ENCODE results near the gene MAP3K3. TPM values are rescaled to one million over a fixed set of nuclear protein-coding genes. Genes with fewer than 3 reads are reported as not detected.

MAP3K3 gene
- total RNA-seq, 1 experiment from 2014 or later: 14.1 TPM

DNA sequence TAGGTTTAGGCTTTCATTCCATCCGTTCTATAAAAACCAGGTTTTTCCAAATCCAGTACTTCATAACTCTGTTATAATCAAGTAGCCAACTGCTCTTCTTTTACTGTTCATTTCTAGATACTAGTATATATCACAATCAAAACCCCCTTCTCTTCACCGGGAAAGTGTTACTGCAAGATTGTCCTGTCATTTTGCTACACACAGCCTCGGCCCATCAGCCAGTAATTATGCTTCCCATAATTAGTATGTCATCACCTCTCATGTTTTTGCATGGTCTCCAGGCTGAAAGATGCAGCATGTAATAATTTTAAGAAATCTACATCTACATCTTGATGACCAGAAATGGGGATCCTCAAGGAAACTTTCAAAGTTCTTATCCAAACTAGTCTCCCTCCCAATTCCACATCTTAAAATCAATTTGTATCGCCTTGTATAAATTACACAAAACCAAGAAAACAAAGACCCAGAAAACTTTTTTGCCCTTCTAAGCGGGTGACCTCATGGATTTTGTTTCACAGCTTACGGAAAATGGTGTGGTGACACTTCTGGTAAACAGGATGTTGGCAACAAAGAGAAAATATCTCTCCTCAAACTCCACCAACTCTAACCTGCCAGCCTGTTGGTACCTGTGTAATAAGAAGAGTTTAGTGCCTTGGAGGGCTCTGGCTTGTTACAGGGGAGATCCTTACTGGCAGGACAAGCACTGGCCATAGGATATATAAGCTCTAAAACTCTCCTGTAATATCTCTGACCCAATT is 12.2 kb upstream of the MAP3K3 start:
- POLR2A ChIA-PET (ENCODE audit: unreplicated experiment): no interaction called here
- no peaks in the 10 kb centered on the region for H3K79me2 ChIP-seq (ENCODE audit: low read depth)
- intact Hi-C loops (cut with micrococcal nuclease; ENCODE audit: unreplicated experiment): loop anchor here (10.0 kb wide), 2 partner anchors 935 to 1055 kb away; no protein-coding TSS in a partner anchor

DNA sequence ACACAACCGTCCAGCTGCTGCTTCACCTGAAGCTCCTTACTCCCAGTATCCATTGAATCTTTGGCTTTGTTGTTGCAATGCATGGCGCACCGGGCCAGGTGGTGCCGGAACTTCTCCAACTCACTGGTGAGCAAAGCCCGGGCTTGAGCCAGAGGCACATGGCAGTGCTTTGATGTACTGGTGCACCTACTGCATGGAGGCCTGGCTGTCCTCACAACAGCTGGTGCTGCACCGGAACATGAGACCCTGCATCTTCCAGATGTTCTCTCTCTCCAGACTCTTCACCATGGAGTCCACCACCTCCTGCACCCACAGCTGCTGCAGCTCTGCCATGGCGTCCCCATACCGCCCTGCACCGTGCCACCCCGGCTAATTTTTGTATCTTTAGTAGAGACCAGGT is 11.4 kb upstream of the MAP3K3 start:
- H4K20me1 ChIP-seq (ENCODE audit: insufficient read depth): no peaks in the 10 kb centered on the region
- H3K9me3 ChIP-seq (ENCODE audit: insufficient read depth, low read depth): no peaks in the 10 kb centered on the region
- H3K4me1 ChIP-seq (replicated peaks; ENCODE audit: insufficient read depth): no peaks in the 10 kb centered on the region
- H3F3A ChIP-seq (ENCODE audit: insufficient read depth, low read depth): no peaks in the 10 kb centered on the region; the same call in 1 of the 2 replicates
- POLR2A ChIA-PET (ENCODE audit: unreplicated experiment): no interaction called here
- no peak for DNase-seq
- 0 out of 2 replicates have a peak, but pooled peaks cover 7% of the 10 kb centered on the region for H3K36me3 ChIP-seq (ENCODE audit: low read depth)
- H3K4me2 ChIP-seq: no peak overlapping the region
- no peak overlapping the region for H2AFZ ChIP-seq
- intact Hi-C loops (cut with micrococcal nuclease; ENCODE audit: unreplicated experiment): loop anchor here (10.0 kb wide), 2 partner anchors 936 to 1056 kb away; no protein-coding TSS in a partner anchor
- no TSS peak for BruUV-seq (replicated peaks)
- no peak overlapping the region for H3K4me3 ChIP-seq
- CTCF ChIA-PET: interaction anchor here (2.2 kb wide), 1 partner anchor 11 kb away, joined by 11 read pairs; the partner anchor contains the start of gene MAP3K3
- no peak overlapping the region for H3K27ac ChIP-seq
- TF ChIP-seq EZH2 (IDR thresholded peaks at IDR 0.05; ENCODE audit: low read depth): no peak
- TF ChIP-seq, protein P1, sequence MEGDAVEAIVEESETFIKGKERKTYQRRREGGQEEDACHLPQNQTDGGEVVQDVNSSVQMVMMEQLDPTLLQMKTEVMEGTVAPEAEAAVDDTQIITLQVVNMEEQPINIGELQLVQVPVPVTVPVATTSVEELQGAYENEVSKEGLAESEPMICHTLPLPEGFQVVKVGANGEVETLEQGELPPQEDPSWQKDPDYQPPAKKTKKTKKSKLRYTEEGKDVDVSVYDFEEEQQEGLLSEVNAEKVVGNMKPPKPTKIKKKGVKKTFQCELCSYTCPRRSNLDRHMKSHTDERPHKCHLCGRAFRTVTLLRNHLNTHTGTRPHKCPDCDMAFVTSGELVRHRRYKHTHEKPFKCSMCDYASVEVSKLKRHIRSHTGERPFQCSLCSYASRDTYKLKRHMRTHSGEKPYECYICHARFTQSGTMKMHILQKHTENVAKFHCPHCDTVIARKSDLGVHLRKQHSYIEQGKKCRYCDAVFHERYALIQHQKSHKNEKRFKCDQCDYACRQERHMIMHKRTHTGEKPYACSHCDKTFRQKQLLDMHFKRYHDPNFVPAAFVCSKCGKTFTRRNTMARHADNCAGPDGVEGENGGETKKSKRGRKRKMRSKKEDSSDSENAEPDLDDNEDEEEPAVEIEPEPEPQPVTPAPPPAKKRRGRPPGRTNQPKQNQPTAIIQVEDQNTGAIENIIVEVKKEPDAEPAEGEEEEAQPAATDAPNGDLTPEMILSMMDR (conservative IDR thresholded peaks at IDR 0.05): no peak
- no peaks in the 10 kb centered on the region for H3K27me3 ChIP-seq (ENCODE audit: insufficient read depth, low read depth)
- no peaks in the 10 kb centered on the region for H3K79me2 ChIP-seq (ENCODE audit: low read depth)
- no peaks in the 10 kb centered on the region for H3K9me2 ChIP-seq (ENCODE audit: insufficient read depth)

More for the DNA sequence above, 12.2 kb upstream of the MAP3K3 start:
- Histone ChIP-seq H3K27ac (no peak overlapping the region), H3K4me2 (no peak overlapping the region), H3K27me3 (ENCODE audit: insufficient read depth, low read depth) (no peaks in the 10 kb centered on the region), H3K9me3 (ENCODE audit: insufficient read depth, low read depth) (no peaks in the 10 kb centered on the region), H3K4me1 (replicated peaks; ENCODE audit: insufficient read depth) (no peaks in the 10 kb centered on the region), H3K4me3 (no peak overlapping the region), H3F3A (ENCODE audit: insufficient read depth, low read depth) (no peaks in the 10 kb centered on the region; the same call in 1 of the 2 replicates), H4K20me1 (ENCODE audit: insufficient read depth) (no peaks in the 10 kb centered on the region; the same call in 1 of the 2 replicates), H3K9me2 (ENCODE audit: insufficient read depth) (no peaks in the 10 kb centered on the region), H3K36me3 (ENCODE audit: low read depth) (0 out of 2 replicates have a peak, but pooled peaks cover 12% of the 10 kb centered on the region), H2AFZ (no peak overlapping the region)
- CTCF ChIA-PET: interaction anchor here (2.2 kb wide), 1 partner anchor 12 kb away, joined by 11 read pairs; the partner anchor contains the start of gene MAP3K3
- no TSS peak for BruUV-seq (replicated peaks)
- DNase-seq: no peak
- TF ChIP-seq, protein P1 (conservative IDR thresholded peaks at IDR 0.05): no peak
- no peak for TF ChIP-seq EZH2 (IDR thresholded peaks at IDR 0.05; ENCODE audit: low read depth)

DNA sequence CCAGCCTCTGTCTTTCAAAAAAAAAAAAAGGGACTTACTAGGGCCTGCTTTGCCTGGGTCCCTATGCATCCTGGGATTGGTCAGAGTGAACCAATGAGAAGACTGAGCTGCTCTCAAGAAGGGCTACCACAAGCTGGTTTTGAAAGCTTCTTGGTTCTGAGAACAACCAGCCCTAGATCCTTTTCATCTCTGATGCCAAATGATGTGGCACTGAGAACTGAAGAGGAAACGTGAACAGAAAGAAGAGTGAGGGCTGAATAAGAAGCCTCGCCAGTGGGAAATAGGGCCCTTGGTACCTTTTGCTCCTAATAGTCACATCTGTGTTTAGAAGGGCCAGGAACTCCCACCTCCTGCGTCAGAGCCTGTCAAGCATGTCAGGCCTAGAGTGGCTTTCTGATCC is 10.9 kb upstream of the MAP3K3 start:
- TF ChIP-seq, protein P1 (conservative IDR thresholded peaks at IDR 0.05): no peak
- TF ChIP-seq EZH2 (IDR thresholded peaks at IDR 0.05; ENCODE audit: low read depth): no peak
- no peak for DNase-seq
- Histone ChIP-seq H2AFZ (no peak overlapping the region), H3K4me3 (no peak overlapping the region), H3K27ac (no peak overlapping the region), H3K9me2 (ENCODE audit: insufficient read depth) (no peaks in the 10 kb centered on the region), H3F3A (ENCODE audit: insufficient read depth, low read depth) (no peaks in the 10 kb centered on the region; the same call in 1 of the 2 replicates), H3K27me3 (ENCODE audit: insufficient read depth, low read depth) (no peaks in the 10 kb centered on the region), H3K79me2 (ENCODE audit: low read depth) (no peaks in the 10 kb centered on the region), H3K4me1 (replicated peaks; ENCODE audit: insufficient read depth) (no peaks in the 10 kb centered on the region), H4K20me1 (ENCODE audit: insufficient read depth) (no peaks in the 10 kb centered on the region), H3K4me2 (no peak overlapping the region), H3K36me3 (ENCODE audit: low read depth) (0 out of 2 replicates have a peak, but pooled peaks cover 7% of the 10 kb centered on the region), H3K9me3 (ENCODE audit: insufficient read depth, low read depth) (no peaks in the 10 kb centered on the region)
- no TSS peak for BruUV-seq (replicated peaks)
- ChIA-PET CTCF (interaction anchor here (0.6 to 2.2 kb wide), 6 partner anchors 11 to 285 kb away, joined by 3 to 11 read pairs (median 4); partner anchors contain the start of gene MAP3K3), POLR2A (ENCODE audit: unreplicated experiment) (no interaction called here)
- intact Hi-C loops (cut with micrococcal nuclease; ENCODE audit: unreplicated experiment): loop anchor here (10.0 kb wide), 2 partner anchors 937 to 1057 kb away; no protein-coding TSS in a partner anchor
